ENCODE data around the gene NEU1. TPM values are rescaled to one million over a fixed set of nuclear protein-coding genes. Genes with fewer than 3 reads are reported as not detected.
"Not testable (repeated sequence)": the region's sequence is repeated elsewhere in the genome, so short reads cannot be mapped to it uniquely, and the experiment has no call there.

The NEU1 gene
- total and polyA plus RNA-seq, 10 donors, result 14.0 to 60.7 (median 37.8) TPM

GRCh38 chr6:31874084-31874670 lies 11.6 kb upstream of the NEU1 start:
- H3K9me3 ChIP-seq, result no peaks in the 10 kb centered on the region
- no peak overlapping the region for H3K4me3 ChIP-seq
- H3K4me1 ChIP-seq, result peaks cover 0 to 40% (median 6%) of the 10 kb centered on the region in 6 donors
- no peak for DNase-seq
- H3K27me3 ChIP-seq (replicated peaks in 1 of 7), result no peaks in the 10 kb centered on the region
- no peak overlapping the region for H3K27ac ChIP-seq
- WGBS, 5 donors, result 48 to 63% (median 50%) methylated on average over 4 of the region's 4 CpGs
- TF ChIP-seq POLR2A (IDR thresholded peaks at IDR 0.05) (no peak), POLR2AphosphoS5 (IDR thresholded peaks at IDR 0.05) (no peak)
- TF ChIP-seq, protein P1, sequence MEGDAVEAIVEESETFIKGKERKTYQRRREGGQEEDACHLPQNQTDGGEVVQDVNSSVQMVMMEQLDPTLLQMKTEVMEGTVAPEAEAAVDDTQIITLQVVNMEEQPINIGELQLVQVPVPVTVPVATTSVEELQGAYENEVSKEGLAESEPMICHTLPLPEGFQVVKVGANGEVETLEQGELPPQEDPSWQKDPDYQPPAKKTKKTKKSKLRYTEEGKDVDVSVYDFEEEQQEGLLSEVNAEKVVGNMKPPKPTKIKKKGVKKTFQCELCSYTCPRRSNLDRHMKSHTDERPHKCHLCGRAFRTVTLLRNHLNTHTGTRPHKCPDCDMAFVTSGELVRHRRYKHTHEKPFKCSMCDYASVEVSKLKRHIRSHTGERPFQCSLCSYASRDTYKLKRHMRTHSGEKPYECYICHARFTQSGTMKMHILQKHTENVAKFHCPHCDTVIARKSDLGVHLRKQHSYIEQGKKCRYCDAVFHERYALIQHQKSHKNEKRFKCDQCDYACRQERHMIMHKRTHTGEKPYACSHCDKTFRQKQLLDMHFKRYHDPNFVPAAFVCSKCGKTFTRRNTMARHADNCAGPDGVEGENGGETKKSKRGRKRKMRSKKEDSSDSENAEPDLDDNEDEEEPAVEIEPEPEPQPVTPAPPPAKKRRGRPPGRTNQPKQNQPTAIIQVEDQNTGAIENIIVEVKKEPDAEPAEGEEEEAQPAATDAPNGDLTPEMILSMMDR (IDR thresholded peaks at IDR 0.05 in 8 of 11, conservative IDR thresholded peaks at IDR 0.05 in 3 of 11), result no peak
- peaks cover 0 to 1% (median 0%) of the 10 kb centered on the region in 6 donors for H3K36me3 ChIP-seq
- intact Hi-C loops (cut with DNase I; ENCODE audit: low total_unique reads), result no loop called here

DNA sequence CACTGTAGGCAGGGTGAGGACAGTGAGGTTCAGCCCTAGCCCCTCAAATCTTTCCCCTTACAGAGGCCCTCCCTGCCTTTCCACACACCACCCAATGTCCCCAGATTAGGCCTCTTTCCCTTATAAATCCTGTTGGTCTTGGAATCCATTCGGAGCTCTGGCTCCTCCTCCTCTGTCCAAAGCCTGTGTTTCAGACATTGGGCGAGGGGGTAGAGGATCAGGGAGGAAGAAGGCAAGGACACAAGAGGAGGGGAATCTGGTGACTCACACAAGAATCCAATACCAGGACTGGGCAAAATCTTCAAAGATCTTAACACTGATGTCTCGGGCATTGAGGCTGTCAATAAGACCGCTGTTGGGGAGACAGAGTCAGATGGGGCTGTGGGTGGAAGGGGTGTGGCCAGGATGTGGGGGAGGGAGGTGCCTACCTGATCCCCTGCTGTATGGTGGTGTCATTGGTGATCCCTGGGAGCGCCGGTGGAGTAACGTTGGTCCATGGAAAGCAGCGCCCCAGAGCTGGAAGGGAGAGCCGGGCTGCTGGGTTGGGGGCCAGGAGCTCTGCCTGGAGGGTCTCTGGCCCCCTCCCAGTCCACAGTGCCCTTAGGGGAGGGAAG lies 8.5 kb upstream of the NEU1 start:
- no peak for DNase-seq
- H3K9me3 ChIP-seq, result no peaks in the 10 kb centered on the region
- TF ChIP-seq POLR2AphosphoS5 (IDR thresholded peaks at IDR 0.05), result no peak
- TF ChIP-seq POLR2A (IDR thresholded peaks at IDR 0.05), result no peak
- TF ChIP-seq, protein P1 (IDR thresholded peaks at IDR 0.05 in 8 of 11, conservative IDR thresholded peaks at IDR 0.05 in 3 of 11), result no peak
- H3K27me3 ChIP-seq (replicated peaks in 1 of 7), result no peaks in the 10 kb centered on the region
- H3K27ac ChIP-seq, result peak overlapping the region in 3 of 8 donors; percentile 17 to 57 (median 44)
- 64 to 71% (median 69%) methylated on average over 9 of the region's 9 CpGs for WGBS, 5 donors
- no peaks in the 10 kb centered on the region for H3K36me3 ChIP-seq
- intact Hi-C loops (cut with DNase I; ENCODE audit: low total_unique reads), result no loop called here
- no peak overlapping the region for H3K4me3 ChIP-seq
- peaks cover 0 to 20% (median 0%) of the 10 kb centered on the region in 6 donors for H3K4me1 ChIP-seq

DNA sequence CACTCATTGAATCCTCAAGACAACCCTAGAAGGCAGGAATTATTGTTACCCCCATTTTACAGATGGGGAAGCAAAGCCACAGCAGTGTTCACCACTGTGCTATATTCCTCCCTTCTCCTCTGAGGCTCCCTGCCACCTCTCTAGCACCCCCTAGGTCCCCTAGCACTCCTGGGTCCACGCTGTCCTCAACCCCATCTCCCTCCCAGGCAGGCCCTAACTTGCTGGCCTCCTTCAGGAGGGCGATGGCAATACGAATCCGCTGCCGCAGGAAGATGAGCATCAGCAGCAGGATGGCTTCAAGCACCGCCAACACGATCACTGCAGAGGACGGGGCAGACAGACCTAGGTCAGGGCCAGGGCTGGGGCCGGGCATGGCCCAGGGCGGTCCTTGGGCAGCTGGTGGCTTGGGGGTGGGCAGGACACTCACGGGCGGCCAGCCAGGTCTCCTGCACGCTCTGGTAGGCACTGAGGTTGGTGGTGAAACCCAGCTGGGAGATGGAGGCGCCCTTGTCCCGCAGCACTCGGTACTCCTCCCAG lies 7.8 kb upstream of the NEU1 start:
- DNase-seq, result no peak
- H3K27me3 ChIP-seq (replicated peaks in 1 of 7), result no peaks in the 10 kb centered on the region
- peak overlapping the region in 3 of 8 donors; percentile 17 to 57 (median 44) for H3K27ac ChIP-seq
- no peaks in the 10 kb centered on the region for H3K9me3 ChIP-seq
- peaks cover 0 to 16% (median 0%) of the 10 kb centered on the region in 6 donors for H3K4me1 ChIP-seq
- intact Hi-C loops (cut with DNase I; ENCODE audit: low total_unique reads), result no loop called here
- H3K36me3 ChIP-seq, result no peaks in the 10 kb centered on the region
- H3K4me3 ChIP-seq, result no peak overlapping the region
- TF ChIP-seq POLR2AphosphoS5 (IDR thresholded peaks at IDR 0.05) (peak in 2 of 3 donors; percentile 59 to 69), POLR2A (IDR thresholded peaks at IDR 0.05) (no peak)
- TF ChIP-seq, protein P1 (IDR thresholded peaks at IDR 0.05 in 8 of 11, conservative IDR thresholded peaks at IDR 0.05 in 3 of 11), result no peak
- WGBS, 5 donors, result 46 to 77% (median 65%) methylated on average over 12 to 16 of the region's 16 CpGs

DNA sequence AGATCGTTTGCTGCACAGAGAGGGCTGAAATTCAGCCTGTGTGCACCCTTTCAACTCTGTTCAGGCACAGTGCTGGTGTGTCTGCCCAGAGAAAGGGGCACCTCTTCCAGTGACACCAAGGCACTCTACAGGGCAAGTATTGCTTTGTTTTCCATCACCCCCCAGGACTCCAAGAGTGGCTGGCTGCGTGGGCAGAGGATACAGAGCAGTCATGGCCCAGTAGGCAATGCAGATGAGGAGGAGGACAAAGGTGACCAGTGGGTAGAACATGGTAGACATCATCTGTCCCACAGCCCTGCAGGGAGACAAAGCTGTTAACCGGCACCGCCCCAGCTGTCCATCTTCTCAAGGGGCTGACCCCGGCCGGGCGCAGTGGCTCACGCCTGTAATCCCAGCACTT lies 6.7 kb upstream of the NEU1 start:
- DNase-seq, result no peak
- no peak overlapping the region for H3K4me3 ChIP-seq
- H3K9me3 ChIP-seq, result no peaks in the 10 kb centered on the region
- intact Hi-C loops (cut with DNase I; ENCODE audit: low total_unique reads), result no loop called here
- no peaks in the 10 kb centered on the region for H3K36me3 ChIP-seq
- no peaks in the 10 kb centered on the region for H3K27me3 ChIP-seq (replicated peaks in 1 of 7)
- no peak for TF ChIP-seq POLR2AphosphoS5 (IDR thresholded peaks at IDR 0.05)
- TF ChIP-seq POLR2A (IDR thresholded peaks at IDR 0.05), result no peak
- TF ChIP-seq, protein P1 (IDR thresholded peaks at IDR 0.05 in 8 of 11, conservative IDR thresholded peaks at IDR 0.05 in 3 of 11), result no peak
- H3K27ac ChIP-seq, result no peak overlapping the region
- 81 to 86% (median 83%) methylated on average over 7 to 8 of the region's 8 CpGs for WGBS, 5 donors
- peaks cover 0 to 21% (median 3%) of the 10 kb centered on the region in 6 donors for H3K4me1 ChIP-seq

DNA sequence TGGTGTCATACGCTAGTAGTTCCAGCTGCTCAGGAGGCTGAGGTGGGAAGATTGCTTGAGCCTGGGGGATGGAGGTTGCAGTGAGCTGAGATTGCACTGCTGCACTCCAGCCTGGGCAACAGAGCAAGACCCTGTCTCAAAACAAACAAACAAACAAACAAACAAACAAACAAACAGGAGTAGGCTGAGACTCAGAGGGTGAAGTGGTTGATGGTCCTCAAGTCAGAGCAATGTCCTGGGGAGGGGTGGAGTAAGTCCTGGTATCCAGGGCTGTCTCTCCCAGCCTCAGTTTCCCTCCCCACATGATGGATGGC lies 6.0 kb upstream of the NEU1 start:
- intact Hi-C loops (cut with DNase I; ENCODE audit: low total_unique reads); H3K27ac ChIP-seq; DNase-seq; H3K9me3 ChIP-seq; H3K4me3 ChIP-seq; H3K36me3 ChIP-seq; H3K27me3 ChIP-seq (replicated peaks in 1 of 7): not testable (repeated sequence)
- 79 to 98% (median 92%) methylated on average over 1 of the region's 1 CpG for WGBS, 5 donors
- H3K4me1 ChIP-seq, result peaks cover 5 to 29% (median 10%) of the 10 kb centered on the region in 6 donors

All from spleen (tissue), 11 donors.